Measurements from ENCODE around the gene LRMDA.

LRMDA gene

GRCh38 chr10:75449382-75450074 is 18.1 kb downstream of the LRMDA start:
- DNase-seq = no peak

- no peak for DNase-seq
Observed at GRCh38 chr10:75450075-75450445, 18.6 kb downstream of the LRMDA start.

- DNase-seq = no peak
Observed at GRCh38 chr10:75450644-75451640, 19.5 kb downstream of the LRMDA start.

- DNase-seq = no peak
Observed at GRCh38 chr10:75451831-75452230, 20.4 kb downstream of the LRMDA start.

GRCh38 chr10:75452997-75453396 is 21.6 kb downstream of the LRMDA start:
- no peak for DNase-seq

- no peak for DNase-seq
Observed at GRCh38 chr10:75456122-75456521, 24.7 kb downstream of the LRMDA start.

GRCh38 chr10:75460059-75460458 is 28.6 kb downstream of the LRMDA start:
- DNase-seq = no peak

GRCh38 chr10:75461672-75462649 is 30.5 kb downstream of the LRMDA start:
- DNase-seq = no peak

- no peak for DNase-seq
Observed at GRCh38 chr10:75462865-75463264, 31.4 kb downstream of the LRMDA start.

- DNase-seq = no peak
Observed at GRCh38 chr10:75464478-75465449, 33.3 kb downstream of the LRMDA start.

- no peak for DNase-seq
Observed at GRCh38 chr10:75465450-75465827, 34.0 kb downstream of the LRMDA start.

GRCh38 chr10:75466001-75466400 is 34.6 kb downstream of the LRMDA start:
- no peak for DNase-seq

- no peak for DNase-seq
Observed at GRCh38 chr10:75466886-75467285, 35.5 kb downstream of the LRMDA start.

- DNase-seq = no peak
Observed at GRCh38 chr10:75468612-75469005, 37.2 kb downstream of the LRMDA start.

GRCh38 chr10:75469006-75469616 is 37.7 kb downstream of the LRMDA start:
- DNase-seq = no peak

- DNase-seq = no peak
Observed at GRCh38 chr10:75470901-75471300, 39.5 kb downstream of the LRMDA start.

GRCh38 chr10:75472685-75473084 is 41.3 kb downstream of the LRMDA start:
- no peak for DNase-seq

GRCh38 chr10:75474106-75474505 is 42.7 kb downstream of the LRMDA start:
- DNase-seq = no peak

GRCh38 chr10:75475460-75476182 is 44.2 kb downstream of the LRMDA start:
- no peak for DNase-seq

- DNase-seq = no peak
Observed at GRCh38 chr10:75476569-75476968, 45.1 kb downstream of the LRMDA start.

GRCh38 chr10:75476985-75477384 is 45.6 kb downstream of the LRMDA start:
- no peak for DNase-seq

Measured in activated CD4-positive, alpha-beta T cell treated with anti-CD3 and anti-CD28 coated beads for 1 hour (primary cell).